Loucy (cell line): Measurements from ENCODE around the gene SENP3.

Experiments used
- H2AFZ ChIP-seq: fragments of 200-600 bp; sonication (generic); 2 replicates; pipeline ENCODE4 v1.6.0; 2016; ENCODE audit warnings: antibody characterized with exemption, mild to moderate bottlenecking, low read length, moderate library complexity
- H3F3A ChIP-seq: fragments of 200-600 bp; 2 replicates; pipeline ENCODE4 v1.6.0; 2016; ENCODE audit warnings: antibody characterized with exemption, low read depth, mild to moderate bottlenecking
- H3K27me3 ChIP-seq: fragments of 200-600 bp; sonication (generic); 2 replicates; pipeline ENCODE4 v1.6.1; 2014; ENCODE audit warnings: low read length, mild to moderate bottlenecking; ENCODE audit not compliant: insufficient read depth, poor library complexity, severe bottlenecking
- H3K36me3 ChIP-seq: fragments of 200-600 bp; sonication (generic); 2 replicates; pipeline ENCODE4 v1.6.1; 2016; ENCODE audit warnings: low read length; ENCODE audit not compliant: insufficient read depth
- H3K4me1 ChIP-seq: fragments of 200-600 bp; sonication (generic); 2 replicates; pipeline ENCODE4 v1.5.1; 2014; ENCODE audit warnings: low read length, mild to moderate bottlenecking; ENCODE audit not compliant: insufficient read depth, poor library complexity, severe bottlenecking
- H3K4me2 ChIP-seq: fragments of 200-600 bp; sonication (generic); 2 replicates; pipeline ENCODE4 v1.6.0; 2014; ENCODE audit warnings: antibody characterized with exemption, low read length, low read depth, mild to moderate bottlenecking; ENCODE audit not compliant: poor library complexity, severe bottlenecking
- H3K4me3 ChIP-seq: fragments of 200-600 bp; sonication (generic); 2 replicates; pipeline ENCODE4 v1.5.1; 2014; ENCODE audit warnings: low read length, mild to moderate bottlenecking, mixed read lengths; ENCODE audit not compliant: poor library complexity, severe bottlenecking
- H3K79me2 ChIP-seq: fragments of 200-600 bp; sonication (generic); 2 replicates; pipeline ENCODE4 v1.6.1; 2014; ENCODE audit warnings: low read length; ENCODE audit not compliant: insufficient read depth
- H3K9ac ChIP-seq: fragments of 200-600 bp; sonication (generic); 2 replicates; pipeline ENCODE4 v1.6.0; 2014; ENCODE audit warnings: mild to moderate bottlenecking, low read depth, low read length, moderate library complexity; ENCODE audit not compliant: poor library complexity, severe bottlenecking
- H3K9me2 ChIP-seq: fragments of 200-600 bp; sonication (generic); replicated peaks from 2 replicates; pipeline ENCODE4 v1.6.1; 2016; ENCODE audit warnings: low read depth, low read length, mixed read lengths
- H3K9me3 ChIP-seq: fragments of 200-600 bp; sonication (generic); 2 replicates; pipeline ENCODE4 v1.6.1; 2014; ENCODE audit warnings: mild to moderate bottlenecking, antibody characterized with exemption, low read length, low read depth; ENCODE audit not compliant: insufficient read depth
- H4K20me1 ChIP-seq: fragments of 200-600 bp; sonication (generic); 2 replicates; pipeline ENCODE4 v1.6.0; 2014; ENCODE audit warnings: antibody characterized with exemption, low read length, mild to moderate bottlenecking; ENCODE audit not compliant: insufficient read depth, poor library complexity, severe bottlenecking
- EZH2phosphoT487 ChIP-seq: fragments of 200-600 bp; IDR thresholded peaks from 2 replicates; pipeline ENCODE4 v1.6.1; 2018; ENCODE audit warnings: antibody characterized with exemption, mild to moderate bottlenecking, moderate library complexity, borderline replicate concordance
- TF ChIP-seq, protein P1 (sequence below): fragments of 200-600 bp; sonication (generic); conservative IDR thresholded peaks from 2 replicates; pipeline ENCODE4 v1.5.1; 2014; ENCODE audit warnings: mild to moderate bottlenecking, antibody characterized with exemption, low read length

Gene SENP3

DNA sequence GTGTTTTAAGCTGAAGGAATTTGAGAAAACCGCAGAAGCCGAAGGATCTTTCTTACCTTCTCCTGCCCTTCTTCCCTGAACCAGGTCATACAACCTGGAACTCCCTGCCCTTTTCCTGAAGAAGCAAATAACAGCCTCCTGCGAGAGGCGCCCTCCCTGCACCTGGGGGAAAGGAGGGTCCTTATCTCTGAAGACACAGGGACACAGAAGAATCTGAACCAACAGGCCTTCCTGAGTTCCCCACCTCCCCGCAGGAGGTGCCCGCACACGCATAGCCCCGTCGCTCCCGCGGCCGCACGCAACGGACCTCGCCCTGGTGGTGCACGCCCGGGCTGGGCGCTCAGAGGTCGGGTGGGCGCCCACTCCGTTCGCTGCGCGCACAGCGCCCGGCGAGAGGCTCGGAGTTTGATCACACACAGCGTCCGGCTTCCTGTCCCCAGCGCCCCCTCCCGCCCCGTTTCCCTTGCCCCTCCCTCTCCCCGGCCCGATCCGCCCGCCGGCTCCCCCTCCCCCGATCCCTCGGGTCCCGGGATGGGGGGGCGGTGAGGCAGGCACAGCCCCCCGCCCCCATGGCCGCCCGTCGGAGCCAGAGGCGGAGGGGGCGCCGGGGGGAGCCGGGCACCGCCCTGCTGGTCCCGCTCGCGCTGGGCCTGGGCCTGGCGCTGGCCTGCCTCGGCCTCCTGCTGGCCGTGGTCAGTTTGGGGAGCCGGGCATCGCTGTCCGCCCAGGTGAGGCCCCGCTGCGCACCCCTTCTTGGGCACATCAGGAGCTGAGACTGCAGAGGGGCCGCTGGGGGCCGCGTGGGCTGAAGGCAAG lies 12.9 kb upstream of the SENP3 start, which contains the start of gene TNFSF12:
TSS of gene TNFSF12 (plus strand) at position 474 of the 816 bp plus-strand sequence. CDS start at position 570, 96 bp downstream.
- Histone ChIP-seq H3K9ac (peak within 1 kb of the TSS; percentile 45), H2AFZ (peak within 1 kb of the TSS; percentile 98)
- no peak for TF ChIP-seq EZH2phosphoT487
- TF ChIP-seq, protein P1, sequence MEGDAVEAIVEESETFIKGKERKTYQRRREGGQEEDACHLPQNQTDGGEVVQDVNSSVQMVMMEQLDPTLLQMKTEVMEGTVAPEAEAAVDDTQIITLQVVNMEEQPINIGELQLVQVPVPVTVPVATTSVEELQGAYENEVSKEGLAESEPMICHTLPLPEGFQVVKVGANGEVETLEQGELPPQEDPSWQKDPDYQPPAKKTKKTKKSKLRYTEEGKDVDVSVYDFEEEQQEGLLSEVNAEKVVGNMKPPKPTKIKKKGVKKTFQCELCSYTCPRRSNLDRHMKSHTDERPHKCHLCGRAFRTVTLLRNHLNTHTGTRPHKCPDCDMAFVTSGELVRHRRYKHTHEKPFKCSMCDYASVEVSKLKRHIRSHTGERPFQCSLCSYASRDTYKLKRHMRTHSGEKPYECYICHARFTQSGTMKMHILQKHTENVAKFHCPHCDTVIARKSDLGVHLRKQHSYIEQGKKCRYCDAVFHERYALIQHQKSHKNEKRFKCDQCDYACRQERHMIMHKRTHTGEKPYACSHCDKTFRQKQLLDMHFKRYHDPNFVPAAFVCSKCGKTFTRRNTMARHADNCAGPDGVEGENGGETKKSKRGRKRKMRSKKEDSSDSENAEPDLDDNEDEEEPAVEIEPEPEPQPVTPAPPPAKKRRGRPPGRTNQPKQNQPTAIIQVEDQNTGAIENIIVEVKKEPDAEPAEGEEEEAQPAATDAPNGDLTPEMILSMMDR = no peak

DNA sequence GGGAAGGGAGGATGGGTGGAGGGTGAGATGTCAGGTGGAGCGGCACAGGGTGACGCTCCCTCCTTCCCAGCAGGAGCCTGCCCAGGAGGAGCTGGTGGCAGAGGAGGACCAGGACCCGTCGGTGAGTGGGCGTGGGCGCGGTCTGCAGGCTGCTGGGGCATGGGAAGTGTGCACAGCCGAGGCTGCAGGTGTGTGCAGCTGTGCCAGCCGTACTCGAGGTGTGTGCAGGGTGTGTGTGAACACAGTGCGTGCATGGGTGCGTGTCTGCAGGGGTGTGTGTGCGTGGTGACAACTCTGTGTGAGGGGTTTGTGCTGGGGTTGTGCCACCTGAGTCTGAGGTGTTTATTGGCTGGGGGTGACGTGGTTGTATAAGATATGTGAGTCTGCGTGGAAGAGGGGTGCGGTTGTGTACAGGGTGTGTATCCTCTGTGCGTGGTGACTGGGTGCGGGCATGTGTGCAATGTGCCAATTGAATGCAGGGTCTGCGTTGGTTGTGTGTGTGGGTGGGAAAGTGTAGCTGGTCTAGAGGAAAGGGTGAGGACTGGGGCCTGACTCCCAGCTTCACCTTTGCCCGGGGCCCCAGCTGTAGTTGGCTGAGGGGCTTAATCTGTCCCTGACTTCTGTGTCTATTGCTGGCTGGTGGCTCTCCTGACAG lies 12.2 kb upstream of the SENP3 start:
- peak overlapping the region; percentile 98; the same call in 1 of the 2 replicates for H2AFZ ChIP-seq
- no peaks in the 10 kb centered on the region for H3F3A ChIP-seq
- H4K20me1 ChIP-seq = no peaks in the 10 kb centered on the region
- H3K79me2 ChIP-seq = no peaks in the 10 kb centered on the region
- no peaks in the 10 kb centered on the region for H3K36me3 ChIP-seq
- H3K4me2 ChIP-seq = peak overlapping the region; percentile 89
- peak overlapping the region; percentile 70 for H3K4me3 ChIP-seq
- no peaks in the 10 kb centered on the region for H3K9me3 ChIP-seq
- H3K27me3 ChIP-seq = no peaks in the 10 kb centered on the region
- H3K4me1 ChIP-seq = peaks cover 4% of the 10 kb centered on the region
- H3K9ac ChIP-seq = no peak overlapping the region
- H3K9me2 ChIP-seq = no peaks in the 10 kb centered on the region
- no peak for TF ChIP-seq EZH2phosphoT487
- TF ChIP-seq, protein P1 = no peak

More for the DNA sequence above, 12.9 kb upstream of the SENP3 start, which contains the start of gene TNFSF12:
- Histone ChIP-seq H3F3A (no peaks in the 10 kb centered on the region), H3K4me3 (peak within 1 kb of the TSS; percentile 70), H3K36me3 (no peaks in the 10 kb centered on the region), H3K9me2 (no peaks in the 10 kb centered on the region), H3K4me1 (peaks cover 4% of the 10 kb centered on the region), H4K20me1 (no peaks in the 10 kb centered on the region), H3K9me3 (no peaks in the 10 kb centered on the region), H3K4me2 (peak within 1 kb of the TSS; percentile 89), H3K79me2 (no peaks in the 10 kb centered on the region), H3K27me3 (no peaks in the 10 kb centered on the region)

DNA sequence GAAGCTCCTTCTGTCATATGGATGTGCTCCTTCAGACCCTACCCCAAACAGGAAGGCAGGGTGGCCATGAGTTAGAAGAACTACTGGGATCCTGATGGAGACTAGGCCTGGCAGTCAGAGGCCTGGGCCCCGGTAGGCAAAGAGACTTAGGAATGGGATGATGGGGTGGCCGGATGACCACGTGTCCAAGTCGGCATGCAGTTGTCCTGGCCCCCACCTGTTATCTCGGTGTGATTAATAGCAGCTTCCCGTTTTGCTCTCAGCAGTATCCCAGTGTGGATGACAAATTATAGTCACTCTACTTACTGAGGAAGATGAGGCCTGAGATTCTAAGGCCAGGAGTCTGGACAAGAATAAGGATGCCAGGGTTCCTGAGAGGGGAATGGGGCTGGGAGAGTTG lies 11.4 kb upstream of the SENP3 start:
- Histone ChIP-seq H3K4me1 (peaks cover 4% of the 10 kb centered on the region), H4K20me1 (no peaks in the 10 kb centered on the region), H3K79me2 (no peaks in the 10 kb centered on the region), H3K9me2 (no peaks in the 10 kb centered on the region), H3K9ac (no peak overlapping the region), H3K9me3 (no peaks in the 10 kb centered on the region), H3K36me3 (no peaks in the 10 kb centered on the region), H2AFZ (no peak overlapping the region), H3F3A (no peaks in the 10 kb centered on the region), H3K4me3 (no peak overlapping the region), H3K4me2 (no peak overlapping the region), H3K27me3 (no peaks in the 10 kb centered on the region)
- TF ChIP-seq, protein P1 = no peak
- TF ChIP-seq EZH2phosphoT487 = no peak
